SK-N-SH treated with all-trans-retinoic acid at 6 μM for 48 hours (cell line): ENCODE data around the gene IFNW1.

ENCODE experiments used
- BACH2 ChIP-seq: fragments of 250-450 bp; sonication (Bioruptor Pico); IDR thresholded peaks from 2 replicates; pipeline ENCODE4 v1.9.0; 2021; ENCODE audit warnings: mild to moderate bottlenecking, borderline replicate concordance
- ESRRG ChIP-seq: fragments of 250-450 bp; sonication (Bioruptor Pico); IDR thresholded peaks from 2 replicates; pipeline ENCODE4 v1.6.1; 2021; ENCODE audit warnings: mild to moderate bottlenecking
- PATZ1 ChIP-seq: fragments of 250-450 bp; sonication (Bioruptor Pico); IDR thresholded peaks from 2 replicates; pipeline ENCODE4 v1.8.0; 2020; ENCODE audit warnings: mild to moderate bottlenecking, moderate library complexity, borderline replicate concordance
- RARB ChIP-seq: fragments of 250-450 bp; sonication (Bioruptor Pico); IDR thresholded peaks from 2 replicates; pipeline ENCODE4 v1.8.0; 2021; ENCODE audit warnings: mild to moderate bottlenecking, moderate library complexity
- ZFP3 ChIP-seq: fragments of 250-450 bp; sonication (Bioruptor Pico); IDR thresholded peaks from 2 replicates; pipeline ENCODE4 v1.5.0; 2020; ENCODE audit warnings: mild to moderate bottlenecking, moderate library complexity
- ZFP30 ChIP-seq: fragments of 450-650 bp; formaldehyde crosslinking; IDR thresholded peaks from 2 replicates; pipeline ENCODE4 v1.5.0; 2022; ENCODE audit warnings: mild to moderate bottlenecking, moderate library complexity
- ZNF565 ChIP-seq: fragments of 450-650 bp; formaldehyde crosslinking; conservative IDR thresholded peaks from 2 replicates; pipeline ENCODE4 v1.5.0; 2020; ENCODE audit warnings: low read depth, mild to moderate bottlenecking, moderate library complexity
- ZNF70 ChIP-seq: fragments of 450-650 bp; formaldehyde crosslinking; IDR thresholded peaks from 2 replicates; pipeline ENCODE4 v1.5.0; 2020; ENCODE audit warnings: mild to moderate bottlenecking, moderate library complexity
- TF ChIP-seq, protein P1 (sequence below): fragments of 250-450 bp; sonication (Bioruptor Pico); IDR thresholded peaks from 2 replicates; pipeline ENCODE4 v1.5.1; 2020; ENCODE audit warnings: low read depth, mild to moderate bottlenecking, moderate library complexity

DNA sequence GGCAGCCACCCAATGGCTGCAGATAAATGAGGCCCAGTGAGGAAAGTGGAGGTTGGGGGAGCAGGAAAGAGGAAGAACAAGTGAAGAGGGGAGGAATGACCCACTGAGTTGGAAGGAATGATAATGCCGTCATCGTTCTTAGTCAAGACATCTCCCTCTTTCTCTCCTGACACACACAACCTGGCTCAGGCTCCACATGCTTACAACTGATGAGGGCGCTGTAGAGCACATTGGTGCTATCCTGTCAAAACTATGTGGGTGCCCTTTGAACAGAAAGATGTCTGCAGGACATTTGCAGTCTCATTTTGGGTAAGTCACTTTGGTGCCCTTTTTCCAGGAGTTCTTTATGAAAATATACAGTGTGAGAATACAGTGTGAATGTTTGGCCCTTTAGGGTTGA, 5.9 kb downstream of the IFNW1 start:
- TF ChIP-seq ZNF70 (no peak), ZNF565 (CRISPR knock-in tag) (no peak), ZFP3 (no peak), RARB (no peak), PATZ1 (CRISPR knock-in tag) (no peak), ZFP30 (CRISPR knock-in tag) (no peak), BACH2 (CRISPR knock-in tag) (no peak), ESRRG (CRISPR knock-in tag) (no peak)
- TF ChIP-seq, protein P1, sequence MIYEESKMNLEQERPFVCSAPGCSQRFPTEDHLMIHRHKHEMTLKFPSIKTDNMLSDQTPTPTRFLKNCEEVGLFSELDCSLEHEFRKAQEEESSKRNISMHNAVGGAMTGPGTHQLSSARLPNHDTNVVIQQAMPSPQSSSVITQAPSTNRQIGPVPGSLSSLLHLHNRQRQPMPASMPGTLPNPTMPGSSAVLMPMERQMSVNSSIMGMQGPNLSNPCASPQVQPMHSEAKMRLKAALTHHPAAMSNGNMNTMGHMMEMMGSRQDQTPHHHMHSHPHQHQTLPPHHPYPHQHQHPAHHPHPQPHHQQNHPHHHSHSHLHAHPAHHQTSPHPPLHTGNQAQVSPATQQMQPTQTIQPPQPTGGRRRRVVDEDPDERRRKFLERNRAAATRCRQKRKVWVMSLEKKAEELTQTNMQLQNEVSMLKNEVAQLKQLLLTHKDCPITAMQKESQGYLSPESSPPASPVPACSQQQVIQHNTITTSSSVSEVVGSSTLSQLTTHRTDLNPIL (CRISPR knock-in tag), result no peak
